ENCODE measurements around the gene AKAP9. TPM values are rescaled to one million over a fixed set of nuclear protein-coding genes. Genes with fewer than 3 reads are reported as not detected.
"Not testable (repeated sequence)": the region's sequence is repeated elsewhere in the genome, so short reads cannot be mapped to it uniquely, and the experiment has no call there.

Gene AKAP9
- total RNA-seq, 2 experiments from 2014 or later: 30.2 to 30.3 TPM

GRCh38 chr7:91995391-91996105 lies 54.9 kb downstream of the AKAP9 start:
- ChIA-PET POLR2A (no interaction called here), CTCF (no interaction called here)

- POLR2A ChIA-PET: no interaction called here
- CTCF ChIA-PET: no interaction called here
Observed at GRCh38 chr7:91999631-92000565, 59.2 kb downstream of the AKAP9 start.

- CTCF ChIA-PET: no interaction called here
- POLR2A ChIA-PET: no interaction called here
Observed at GRCh38 chr7:92002720-92003119, 62.1 kb downstream of the AKAP9 start.

GRCh38 chr7:92006046-92006445 lies 65.4 kb downstream of the AKAP9 start:
- ChIA-PET POLR2A (no interaction called here), CTCF (no interaction called here)

- POLR2A ChIA-PET: no interaction called here
Observed at GRCh38 chr7:92010215-92010614, 69.6 kb downstream of the AKAP9 start.

GRCh38 chr7:92013611-92014010 lies 72.9 kb downstream of the AKAP9 start:
- POLR2A ChIA-PET: no interaction called here
- CTCF ChIA-PET: no interaction called here

More at GRCh38 chr7:92010215-92010614, 69.6 kb downstream of the AKAP9 start:
- CTCF ChIA-PET: no interaction called here

- ChIA-PET CTCF (no interaction called here), POLR2A (no interaction called here)
Observed at GRCh38 chr7:92020636-92021035, 80.0 kb downstream of the AKAP9 start.

GRCh38 chr7:92025260-92025659 lies 84.6 kb downstream of the AKAP9 start:
- POLR2A ChIA-PET: no interaction called here
- CTCF ChIA-PET: no interaction called here

- CTCF ChIA-PET, POLR2A ChIA-PET: not testable (repeated sequence)
Observed at GRCh38 chr7:92026635-92027034, 86.0 kb downstream of the AKAP9 start.

- POLR2A ChIA-PET, CTCF ChIA-PET: not testable (repeated sequence)
Observed at GRCh38 chr7:92027128-92027527, 86.5 kb downstream of the AKAP9 start.

- ChIA-PET POLR2A (no interaction called here), CTCF (no interaction called here)
Observed at GRCh38 chr7:92028226-92028625, 87.6 kb downstream of the AKAP9 start.

- CTCF ChIA-PET: no interaction called here
Observed at GRCh38 chr7:92028686-92029085, 88.0 kb downstream of the AKAP9 start.

GRCh38 chr7:92034116-92034515 lies 93.5 kb downstream of the AKAP9 start:
- POLR2A ChIA-PET: no interaction called here
- CTCF ChIA-PET: no interaction called here

More at GRCh38 chr7:92028686-92029085, 88.0 kb downstream of the AKAP9 start:
- POLR2A ChIA-PET: no interaction called here

GRCh38 chr7:92035576-92035975 lies 94.9 kb downstream of the AKAP9 start:
- CTCF ChIA-PET: no interaction called here
- POLR2A ChIA-PET: no interaction called here

- ChIA-PET POLR2A (no interaction called here), CTCF (no interaction called here)
Observed at GRCh38 chr7:92039900-92040299, 99.2 kb downstream of the AKAP9 start.

GRCh38 chr7:92042056-92042737 lies 101.5 kb downstream of the AKAP9 start:
- CTCF ChIA-PET: no interaction called here
- POLR2A ChIA-PET: no interaction called here

GRCh38 chr7:92043098-92043497 lies 102.4 kb downstream of the AKAP9 start:
- POLR2A ChIA-PET: no interaction called here
- CTCF ChIA-PET: no interaction called here

GRCh38 chr7:92043637-92044036 lies 103.0 kb downstream of the AKAP9 start:
- CTCF ChIA-PET: no interaction called here
- POLR2A ChIA-PET: no interaction called here

GRCh38 chr7:92044148-92044547 lies 103.5 kb downstream of the AKAP9 start:
- POLR2A ChIA-PET: interaction anchor here (0.7 kb wide), 1 partner anchor 11 kb away, joined by 4 read pairs; no protein-coding TSS in a partner anchor

GRCh38 chr7:92044940-92045339 lies 104.3 kb downstream of the AKAP9 start:
- ChIA-PET CTCF (no interaction called here), POLR2A (no interaction called here)

More at GRCh38 chr7:92044148-92044547, 103.5 kb downstream of the AKAP9 start:
- CTCF ChIA-PET: no interaction called here

GRCh38 chr7:92051655-92052054 lies 111.0 kb downstream of the AKAP9 start:
- ChIA-PET POLR2A (no interaction called here), CTCF (interaction anchor here (0.7 kb wide), 1 partner anchor 374 kb away, joined by 3 read pairs; no protein-coding TSS in a partner anchor)
